AG09309 (cell line): Measurements from ENCODE around the gene CCNY.

Source experiments
- DNase-seq: peaks from one replicate; pipeline ENCODE4 v3.0.0-alpha.2; 2010; ENCODE audit warnings: low read depth
- H3K4me3 ChIP-seq: 2 replicates; pipeline ENCODE4 v1.5.1; 2011; ENCODE audit warnings: mild to moderate bottlenecking, low read depth, low read length, moderate library complexity; ENCODE audit not compliant: control insufficient read depth
- TF ChIP-seq, protein P1 (sequence below): IDR thresholded peaks from 2 replicates; pipeline ENCODE4 v1.5.1; 2011; ENCODE audit warnings: mild to moderate bottlenecking, low read depth, low read length, inconsistent platforms; ENCODE audit not compliant: insufficient read depth, control insufficient read depth; ENCODE audit errors: missing control alignments

CCNY gene

DNA sequence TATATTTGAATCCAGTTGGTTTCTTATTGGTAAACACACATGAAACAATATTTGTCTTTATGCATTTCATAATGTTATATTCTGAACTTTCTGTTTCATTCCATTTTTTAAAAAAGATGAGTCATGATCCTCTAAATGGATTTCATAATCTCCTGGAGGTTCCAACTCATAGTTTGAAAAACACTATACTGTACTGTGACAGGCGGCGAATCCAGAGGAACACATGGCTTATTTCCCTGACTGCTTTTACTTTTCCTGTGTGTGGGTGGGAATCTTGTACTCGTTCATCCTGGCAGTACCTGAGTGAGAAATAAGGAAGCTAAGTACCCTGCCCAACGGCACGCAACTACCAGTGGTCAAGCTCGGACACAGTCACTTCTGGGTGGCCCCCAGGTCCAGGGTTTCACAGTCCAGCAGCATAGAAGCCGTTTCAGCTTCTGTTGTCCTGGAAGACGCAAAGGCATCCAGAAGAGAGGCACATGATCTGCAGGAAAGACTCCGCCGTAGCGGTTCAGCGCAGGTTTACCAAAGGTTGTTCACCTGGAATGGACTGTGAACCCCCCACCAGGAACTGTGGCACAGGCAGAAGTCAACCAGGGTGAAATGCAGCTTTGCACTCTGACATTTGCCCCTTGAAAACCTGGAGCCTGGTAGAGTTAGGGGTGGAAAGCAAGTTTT lies 117.7 kb downstream of the CCNY start:
- no peak overlapping the region for H3K4me3 ChIP-seq
- no peak for DNase-seq
- TF ChIP-seq, protein P1, sequence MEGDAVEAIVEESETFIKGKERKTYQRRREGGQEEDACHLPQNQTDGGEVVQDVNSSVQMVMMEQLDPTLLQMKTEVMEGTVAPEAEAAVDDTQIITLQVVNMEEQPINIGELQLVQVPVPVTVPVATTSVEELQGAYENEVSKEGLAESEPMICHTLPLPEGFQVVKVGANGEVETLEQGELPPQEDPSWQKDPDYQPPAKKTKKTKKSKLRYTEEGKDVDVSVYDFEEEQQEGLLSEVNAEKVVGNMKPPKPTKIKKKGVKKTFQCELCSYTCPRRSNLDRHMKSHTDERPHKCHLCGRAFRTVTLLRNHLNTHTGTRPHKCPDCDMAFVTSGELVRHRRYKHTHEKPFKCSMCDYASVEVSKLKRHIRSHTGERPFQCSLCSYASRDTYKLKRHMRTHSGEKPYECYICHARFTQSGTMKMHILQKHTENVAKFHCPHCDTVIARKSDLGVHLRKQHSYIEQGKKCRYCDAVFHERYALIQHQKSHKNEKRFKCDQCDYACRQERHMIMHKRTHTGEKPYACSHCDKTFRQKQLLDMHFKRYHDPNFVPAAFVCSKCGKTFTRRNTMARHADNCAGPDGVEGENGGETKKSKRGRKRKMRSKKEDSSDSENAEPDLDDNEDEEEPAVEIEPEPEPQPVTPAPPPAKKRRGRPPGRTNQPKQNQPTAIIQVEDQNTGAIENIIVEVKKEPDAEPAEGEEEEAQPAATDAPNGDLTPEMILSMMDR = no peak

DNA sequence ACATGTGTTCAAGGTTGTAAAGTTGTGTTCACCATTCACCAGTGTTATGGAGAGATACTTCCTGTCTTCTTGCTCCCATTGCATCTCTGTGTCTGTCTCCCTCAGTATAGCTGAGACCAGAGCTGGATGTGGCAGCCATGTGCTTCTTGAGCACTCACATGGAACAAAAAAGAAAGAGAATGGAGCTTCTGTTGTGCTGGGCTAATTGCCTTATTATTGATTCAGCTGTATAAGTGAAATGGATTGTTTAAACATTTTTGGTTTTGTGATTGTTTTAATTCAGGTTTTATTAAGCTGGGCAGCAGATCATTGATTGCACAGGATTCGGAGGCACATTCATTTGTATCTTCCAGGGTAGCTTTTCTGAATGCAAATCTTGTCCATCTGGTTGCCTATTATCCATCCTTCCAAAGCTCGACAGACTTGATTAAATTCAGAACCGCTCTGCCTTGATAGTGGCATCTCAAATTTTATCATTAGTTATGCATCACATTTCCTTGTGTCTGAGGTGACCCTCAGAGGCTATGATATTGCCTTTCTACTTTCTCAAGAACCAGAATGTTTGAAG lies 119.9 kb downstream of the CCNY start:
- H3K4me3 ChIP-seq = no peak overlapping the region
- no peak for DNase-seq
- TF ChIP-seq, protein P1 = no peak

DNA sequence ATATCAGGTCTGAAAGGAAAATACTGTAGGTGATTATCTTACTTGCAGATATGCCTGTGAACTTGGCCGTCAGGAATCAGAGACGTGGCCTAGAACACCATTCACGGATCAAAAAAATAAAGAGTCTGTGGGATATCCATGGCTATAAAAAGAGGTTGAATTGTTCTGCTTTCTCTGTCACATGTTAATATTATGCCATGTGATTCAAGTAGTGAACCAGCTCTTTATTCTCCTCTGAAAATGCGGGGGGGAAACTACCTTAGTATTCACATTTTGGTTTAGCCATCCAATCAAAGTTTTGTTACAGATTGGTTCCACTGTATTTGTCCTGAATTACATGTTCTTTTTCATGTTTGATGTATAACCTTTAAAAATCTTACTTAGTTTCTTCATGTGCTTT lies 120.5 kb downstream of the CCNY start:
- TF ChIP-seq, protein P1 = no peak
- H3K4me3 ChIP-seq = no peak overlapping the region
- no peak for DNase-seq

DNA sequence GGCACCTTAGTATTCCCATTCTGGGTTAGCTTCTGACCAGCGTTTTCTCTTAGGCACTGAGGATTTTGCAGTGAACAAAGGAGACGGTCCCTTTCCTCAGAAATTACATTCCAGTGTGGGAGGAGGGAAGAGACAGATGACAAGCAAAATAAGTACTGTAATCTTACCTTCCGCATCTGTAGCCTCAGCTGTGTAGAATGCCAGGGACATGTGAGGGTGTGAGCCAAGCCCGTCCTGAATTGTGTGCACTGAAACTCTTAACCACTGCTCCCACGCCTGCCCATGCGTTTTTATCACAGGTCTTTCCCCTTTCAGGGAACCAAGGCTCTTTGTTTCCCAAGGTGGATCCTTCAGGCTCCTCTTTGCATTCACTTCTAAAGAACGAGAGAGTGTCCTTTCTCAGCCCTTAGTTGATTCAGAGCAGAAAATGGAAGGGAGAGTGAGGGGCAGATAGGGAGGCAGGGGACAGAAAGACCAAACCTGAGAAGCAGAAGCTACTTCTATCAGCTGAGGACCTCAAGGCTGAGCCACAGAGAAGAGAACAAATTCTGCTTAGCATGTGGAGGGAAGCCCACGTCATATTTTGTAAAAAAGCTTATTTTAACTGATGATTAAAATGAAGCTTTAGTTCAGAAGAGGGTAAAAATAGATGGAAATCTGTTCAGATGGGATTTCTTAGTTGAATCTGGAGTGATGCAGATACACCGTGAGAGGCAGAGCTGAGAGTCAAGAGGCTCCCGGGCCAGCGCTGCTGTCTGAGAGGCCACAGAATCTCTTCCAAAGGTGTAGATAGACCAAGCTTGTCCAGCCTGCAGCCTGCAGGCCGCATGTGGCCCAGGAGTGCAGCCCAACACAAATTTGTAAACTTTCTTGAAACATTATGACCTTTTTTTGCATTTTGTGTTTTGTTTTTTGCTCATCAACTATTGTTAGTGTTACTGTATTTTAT lies 122.5 kb downstream of the CCNY start:
- TF ChIP-seq, protein P1 = no peak
- H3K4me3 ChIP-seq = no peak overlapping the region
- DNase-seq = no peak

DNA sequence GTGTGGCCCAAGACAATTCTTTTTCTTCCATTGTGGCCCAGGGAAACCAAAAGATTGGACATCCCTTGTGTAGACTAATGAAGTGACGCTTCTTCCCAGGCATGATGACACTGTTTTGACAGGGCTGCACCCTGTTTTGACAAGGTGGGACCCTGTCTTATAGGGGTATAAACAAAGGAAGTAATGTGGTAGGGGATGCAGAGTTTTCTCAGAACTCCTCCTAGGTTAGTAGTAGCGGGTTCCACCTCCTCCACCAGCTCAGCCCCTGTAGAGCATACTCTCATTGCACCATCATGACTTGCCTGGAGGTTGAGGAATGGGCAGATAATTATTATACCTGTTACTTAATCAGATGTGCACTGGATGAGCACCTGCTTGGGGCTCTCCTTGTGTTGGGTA lies 123.1 kb downstream of the CCNY start:
- DNase-seq = no peak
- no peak overlapping the region for H3K4me3 ChIP-seq
- TF ChIP-seq, protein P1 = no peak

DNA sequence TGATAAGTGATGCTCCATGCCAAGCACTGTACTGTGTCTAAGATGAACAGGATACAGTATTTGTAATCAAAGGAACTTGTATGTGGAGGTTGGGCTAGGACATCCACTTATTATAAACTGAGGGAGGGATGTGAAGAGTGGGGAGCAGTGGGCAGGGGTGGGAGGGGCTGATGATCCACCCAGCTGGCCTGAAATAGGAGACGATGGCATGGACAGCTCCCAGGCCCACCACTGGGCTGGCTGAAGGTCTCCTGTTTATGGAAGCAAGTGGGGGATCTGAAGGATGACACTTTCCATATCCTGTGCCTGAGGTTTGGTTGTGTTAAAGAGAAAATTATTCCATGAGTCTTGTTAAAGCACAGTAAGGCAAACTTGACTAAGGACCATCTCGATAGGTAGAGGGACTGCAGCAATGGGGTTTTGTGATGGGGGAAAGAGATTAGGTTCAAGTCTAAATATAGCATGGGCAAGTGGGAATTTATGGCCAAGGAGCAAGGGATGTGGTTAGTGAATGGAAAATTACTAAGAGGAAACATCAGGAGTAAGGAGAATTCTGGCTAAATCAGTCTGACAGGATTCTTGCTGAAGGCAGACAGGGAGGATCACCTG lies 124.6 kb downstream of the CCNY start:
- TF ChIP-seq, protein P1 = no peak
- H3K4me3 ChIP-seq = no peak overlapping the region
- DNase-seq = no peak
